SK-N-SH (cell line): ENCODE data around the gene EIF1. TPM values are rescaled to one million over a fixed set of nuclear protein-coding genes. Genes with fewer than 3 reads are reported as not detected.
"Not testable (repeated sequence)": the region's sequence is repeated elsewhere in the genome, so short reads cannot be mapped to it uniquely, and the experiment has no call there.

Experiments used
- CTCF ChIA-PET: fragments of 300-600, 350-600 bp; formaldehyde crosslinking; extraction: SDS; loops from one replicate; lab custom pipeline; 2021; lab: Yijun Ruan, JAX
- POLR2A ChIA-PET: fragments of 350-600 bp; sonication (Branson Sonifier 250); formaldehyde crosslinking; extraction: SDS; loops from one replicate; lab custom pipeline; 2020; ENCODE audit warnings: antibody characterized with exemption, inconsistent platforms; lab: Yijun Ruan, JAX
- DNase-seq: peaks from one replicate; pipeline ENCODE4 v3.0.0; 2012
- H2AFZ ChIP-seq: fragments of 200-600 bp; sonication (generic); 2 replicates; pipeline ENCODE4 v1.8.1; 2016; ENCODE audit warnings: antibody characterized with exemption, mild to moderate bottlenecking, low read depth
- H3F3A ChIP-seq: fragments of 200-600 bp; sonication (generic); replicated peaks from 2 replicates; pipeline ENCODE3; 2016; ENCODE audit warnings: antibody characterized with exemption, mild to moderate bottlenecking; ENCODE audit not compliant: insufficient read depth
- H3K27ac ChIP-seq, 2 experiments: fragments of 200-500 bp in 1 of 2; fragments of 200-600 bp in 1 of 2; sonication (Bioruptor generic) in 1 of 2; sonication (generic), shearing (Covaris generic) in 1 of 2; 2 replicates each; pipeline versions ENCODE4 v1.5.1 to v1.6.1; 2014 to 2016; ENCODE audit warnings: low read depth in 2 of 2, inconsistent platforms in 1 of 2, low read length in 1 of 2, mild to moderate bottlenecking in 1 of 2, mixed read lengths in 1 of 2
- H3K27me3 ChIP-seq: fragments of 200-600 bp; sonication (generic), shearing (Covaris generic); 2 replicates; pipeline ENCODE4 v1.6.1; 2016; ENCODE audit warnings: mixed run types; ENCODE audit not compliant: insufficient read depth
- H3K36me3 ChIP-seq, 2 experiments: fragments of 200-500 bp in 1 of 2; fragments of 200-600 bp in 1 of 2; sonication (Bioruptor generic) in 1 of 2; sonication (generic) in 1 of 2; replicated peaks in 1 of 2; 2 replicates each; pipeline versions ENCODE3 to v1.5.1; 2014 to 2016; ENCODE audit warnings: low read length in 1 of 2, mild to moderate bottlenecking in 1 of 2; ENCODE audit not compliant: insufficient read depth in 2 of 2, control insufficient read depth in 1 of 2
- H3K4me1 ChIP-seq, 2 experiments: fragments of 200-500 bp in 1 of 2; fragments of 200-600 bp in 1 of 2; sonication (Bioruptor generic) in 1 of 2; sonication (generic), shearing (Covaris generic) in 1 of 2; 2 replicates each; pipeline versions ENCODE4 v1.5.1 to v1.6.1; 2014 to 2016; ENCODE audit warnings: low read depth in 1 of 2, low read length in 1 of 2, mixed run types in 1 of 2; ENCODE audit not compliant: insufficient read depth in 2 of 2, control insufficient read depth in 1 of 2
- H3K4me2 ChIP-seq: fragments of 200-600 bp; sonication (generic), shearing (Covaris generic); 2 replicates; pipeline ENCODE4 v1.6.1; 2017; ENCODE audit warnings: mixed run types
- H3K4me3 ChIP-seq, 2 experiments: fragments of 200-500 bp in 1 of 2; fragments of 200-600 bp in 1 of 2; sonication (Bioruptor generic) in 1 of 2; sonication (generic), shearing (Covaris generic) in 1 of 2; 2 replicates each; pipeline versions ENCODE4 v1.5.1 to v1.8.1; 2014 to 2016; ENCODE audit warnings: low read depth in 2 of 2, inconsistent platforms in 1 of 2, low read length in 1 of 2, mild to moderate bottlenecking in 1 of 2, mixed read lengths in 1 of 2, moderate library complexity in 1 of 2
- H3K79me2 ChIP-seq: fragments of 200-600 bp; sonication (generic); 2 replicates; pipeline ENCODE4 v1.8.1; 2017; ENCODE audit warnings: mild to moderate bottlenecking; ENCODE audit not compliant: insufficient read depth
- H3K9ac ChIP-seq: fragments of 200-600 bp; sonication (generic); 2 replicates; pipeline ENCODE4 v1.6.1; 2017; ENCODE audit warnings: mixed run types
- H3K9me2 ChIP-seq: fragments of 200-600 bp; sonication (generic); 2 replicates; pipeline ENCODE4 v1.6.1; 2017; ENCODE audit warnings: mixed run types
- H3K9me3 ChIP-seq: fragments of 200-600 bp; sonication (generic); 2 replicates; pipeline ENCODE4 v1.6.1; 2017; ENCODE audit warnings: mixed run types, mild to moderate bottlenecking, moderate library complexity
- H4K20me1 ChIP-seq: fragments of 200-600 bp; sonication (generic); 2 replicates; pipeline ENCODE4 v1.6.1; 2017; ENCODE audit warnings: mild to moderate bottlenecking, mixed run types; ENCODE audit not compliant: insufficient read depth
- EZH2phosphoT487 ChIP-seq: fragments of 200-600 bp; sonication (generic); IDR thresholded peaks from 2 replicates; pipeline ENCODE4 v1.6.1; 2017; ENCODE audit warnings: low read depth, mixed run types, mild to moderate bottlenecking, antibody characterized with exemption, moderate library complexity, borderline replicate concordance
- FOSL2 ChIP-seq: IDR thresholded peaks from 2 replicates; pipeline ENCODE4 v1.4.0; 2012; ENCODE audit warnings: low read depth, mild to moderate bottlenecking, moderate library complexity, borderline replicate concordance
- FOXM1 ChIP-seq: IDR thresholded peaks from 2 replicates; pipeline ENCODE4 v1.4.0; 2012; ENCODE audit warnings: low read depth, mild to moderate bottlenecking
- GABPA ChIP-seq: IDR thresholded peaks from 2 replicates; pipeline ENCODE4 v1.4.0; 2012; ENCODE audit warnings: low read depth, mild to moderate bottlenecking
- GATA2 ChIP-seq: sonication (generic); formaldehyde crosslinking; IDR thresholded peaks from 2 replicates; pipeline ENCODE4 v1.5.0; 2020; ENCODE audit warnings: mild to moderate bottlenecking, missing genetic modification reagents
- JUND ChIP-seq: IDR thresholded peaks from 2 replicates; pipeline ENCODE4 v1.4.0; 2012
- MEF2A ChIP-seq: IDR thresholded peaks from 2 replicates; pipeline ENCODE4 v1.4.0; 2012; ENCODE audit warnings: low read depth, borderline replicate concordance
- MXI1 ChIP-seq: IDR thresholded peaks from 2 replicates; pipeline ENCODE4 v1.6.1; 2012; ENCODE audit warnings: mild to moderate bottlenecking, low read depth, low read length, improper control_type of control experiment
- POLR2AphosphoS5 ChIP-seq: IDR thresholded peaks from 2 replicates; pipeline ENCODE4 v1.6.1; 2012; ENCODE audit warnings: low read depth, low read length
- REST ChIP-seq: IDR thresholded peaks from 2 replicates; pipeline ENCODE4 v1.6.1; 2012; ENCODE audit warnings: mild to moderate bottlenecking, low read depth, low read length, moderate library complexity
- RFX5 ChIP-seq: IDR thresholded peaks from 2 replicates; pipeline ENCODE4 v1.6.1; 2012; ENCODE audit warnings: mild to moderate bottlenecking, improper control_type of control experiment, low read length
- TAF1 ChIP-seq: IDR thresholded peaks from 2 replicates; pipeline ENCODE4 v1.6.1; 2012; ENCODE audit warnings: low read depth, mild to moderate bottlenecking, low read length, moderate library complexity, borderline replicate concordance
- TCF12 ChIP-seq: IDR thresholded peaks from 2 replicates; pipeline ENCODE4 v1.4.0; 2012
- YY1 ChIP-seq: IDR thresholded peaks from 2 replicates; pipeline ENCODE4 v1.4.0; 2012; ENCODE audit warnings: low read depth, mild to moderate bottlenecking
- ZBTB33 ChIP-seq: IDR thresholded peaks from 2 replicates; pipeline ENCODE4 v1.4.0; 2012; ENCODE audit warnings: low read depth, borderline replicate concordance
- WGBS: methylation state at CpG from one replicate; pipeline ENCODE4 v1.1.6; 2017; ENCODE audit warnings: low lambda C conversion rate; 5-methylcytosine and 5-hydroxymethylcytosine counted together
- polyA plus RNA-seq, 3 experiments: library from polyadenylated mRNA; depleted of rRNA; stranded (reverse); fragments of >200 nt; gene quantifications; 2 replicates each; pipeline ENCODE4 v1.2.3, GENCODE V29; 2012

Gene EIF1
- polyA plus RNA-seq, 1 of the 3 experiments (the other 2 are of a cell fraction), result 300 TPM

- no peak for TF ChIP-seq REST
- TF ChIP-seq EZH2phosphoT487, result no peak
- no peak for TF ChIP-seq FOXM1
- no peak for TF ChIP-seq MEF2A
- TF ChIP-seq GABPA, result no peak
- no peak for TF ChIP-seq YY1
- TF ChIP-seq TAF1, result no peak
- no peak for TF ChIP-seq MXI1
- TF ChIP-seq TCF12, result no peak
- TF ChIP-seq JUND, result no peak
Observed at GRCh38 chr17:41695954-41696757, 7.5 kb downstream of the EIF1 start (continued).

DNA sequence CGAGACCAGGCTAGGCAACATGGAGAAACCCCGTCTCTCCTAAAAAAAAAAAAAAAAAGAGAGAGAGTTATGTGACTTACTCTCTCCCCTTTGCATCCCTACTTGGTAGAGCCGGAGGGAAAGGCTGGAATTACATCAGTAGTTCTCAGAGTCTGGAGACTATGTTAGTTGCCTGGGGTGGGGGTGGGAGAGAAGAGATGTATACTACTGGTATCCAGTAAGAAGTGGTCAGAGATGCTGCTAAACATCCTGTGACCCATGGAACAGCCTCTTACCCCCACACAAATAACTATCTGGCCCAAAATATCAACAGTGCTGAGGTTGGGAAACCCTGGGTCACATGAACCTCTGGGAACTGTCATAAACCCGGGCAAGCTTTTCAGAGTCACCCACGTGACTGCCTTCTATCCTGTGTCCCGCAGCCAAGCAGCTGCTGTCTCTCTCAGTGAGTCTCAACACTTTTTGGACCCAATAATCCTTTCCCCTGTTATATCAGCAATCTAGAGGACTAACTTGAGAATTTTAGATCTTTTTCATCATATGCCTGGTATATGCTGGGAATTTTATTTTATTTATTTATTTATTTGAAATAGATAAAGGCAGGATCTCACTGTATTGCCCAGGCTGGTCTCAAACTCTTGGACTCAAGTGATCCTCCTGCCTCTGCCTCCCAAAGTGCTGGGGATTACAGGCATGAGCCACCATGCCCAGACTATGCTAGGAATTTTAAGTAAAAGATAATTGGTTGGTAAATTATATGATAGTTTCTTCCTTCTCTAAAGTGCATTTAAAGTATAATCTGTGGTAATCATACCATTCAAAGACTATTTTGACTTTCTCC lies 8.7 kb downstream of the EIF1 start:
- Histone ChIP-seq H3K36me3 (peaks cover 9 to 23% of the 10 kb centered on the region in 2 experiments), H3K9me3 (no peaks in the 10 kb centered on the region), H4K20me1 (peaks cover 12% of the 10 kb centered on the region), H3K9me2 (no peaks in the 10 kb centered on the region), H3K27me3 (no peaks in the 10 kb centered on the region), H3K4me2 (no peak overlapping the region), H3F3A (peaks cover 42% of the 10 kb centered on the region), H3K9ac (no peak overlapping the region), H3K79me2 (no peaks in the 10 kb centered on the region; the same call in 1 of the 2 replicates), H3K27ac (no peak overlapping the region), H3K4me3 (no peak overlapping the region), H3K4me1 (no peaks in the 10 kb centered on the region), H2AFZ (no peak overlapping the region)
- no peak for TF ChIP-seq ZBTB33
- no peak for TF ChIP-seq YY1
- TF ChIP-seq RFX5, result no peak
- no peak for TF ChIP-seq GATA2 (CRISPR knock-in tag)
- no peak for TF ChIP-seq POLR2AphosphoS5
- TF ChIP-seq FOSL2, result no peak
- no peak for DNase-seq
- WGBS, result 59% methylated on average over 6 of the region's 6 CpGs
- ChIA-PET POLR2A (no interaction called here), CTCF (interaction anchor here (1.2 kb wide), 2 partner anchors 10 to 17 kb away, joined by 3 read pairs; no protein-coding TSS in a partner anchor)

DNA sequence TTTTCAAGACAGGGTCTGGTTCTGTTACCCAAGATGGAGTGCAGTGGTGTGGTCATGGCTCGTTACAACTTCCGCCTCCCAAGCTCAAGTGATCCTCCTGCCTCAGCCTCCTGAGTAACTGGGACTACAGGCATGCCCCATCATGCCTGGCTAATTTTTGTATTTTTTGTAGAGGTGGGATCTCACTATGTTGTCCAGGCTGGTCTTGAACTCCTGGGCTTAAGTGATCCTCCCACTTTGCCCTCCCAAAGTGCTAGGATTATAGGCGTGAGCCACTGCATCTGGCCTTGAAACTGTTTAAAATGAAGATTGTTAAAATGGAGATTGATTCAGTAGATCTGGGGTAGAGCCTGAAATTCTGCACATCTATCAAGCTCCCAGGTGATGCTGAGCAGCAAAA lies 12.2 kb downstream of the EIF1 start:
- H3K4me3 ChIP-seq, H4K20me1 ChIP-seq, H3K4me2 ChIP-seq, POLR2A ChIA-PET, H3K4me1 ChIP-seq, H3K27ac ChIP-seq, H3K36me3 ChIP-seq, DNase-seq, H3K79me2 ChIP-seq, H3K9me3 ChIP-seq, H2AFZ ChIP-seq, H3K9me2 ChIP-seq, H3F3A ChIP-seq, H3K9ac ChIP-seq, H3K27me3 ChIP-seq: not testable (repeated sequence)
- WGBS, result 94% methylated on average over 3 of the region's 3 CpGs
- CTCF ChIA-PET, result interaction anchor here (0.9 to 1.8 kb wide), 2 partner anchors 86 to 101 kb away, joined by 3 to 4 read pairs; partner anchors contain the start of gene JUP
